HCT116 (cell line): Measurements from ENCODE around the gene GPR78. TPM values are rescaled to one million over a fixed set of nuclear protein-coding genes. Genes with fewer than 3 reads are reported as not detected.
A peak's percentile ranks its signal among the peaks of the same experiment; 100 is the strongest.

Experiments used
- ATAC-seq: fragments of 200-7000 bp; cut with Tn5 transposase; 2 replicates; pipeline ENCODE4 v1.9.1; 2020; ENCODE audit warnings: mild to moderate bottlenecking, moderate library complexity
- BruUV-seq: library from RNA; stranded (reverse); fragments of 400-500 nt; replicated peaks from 2 replicates; lab custom pipeline; 2021; lab: Mats Ljungman, UMichigan
- CTCF ChIA-PET: fragments of 300-600 bp; sonication (Branson Sonifier 250); formaldehyde crosslinking; loops from one replicate; lab custom pipeline; 2021; ENCODE audit warnings: antibody characterized with exemption; lab: Charles Lee
- POLR2A ChIA-PET: fragments of 300-600, 350-600 bp; sonication (Branson Sonifier 250); formaldehyde crosslinking; loops from one replicate; lab custom pipeline; 2021; ENCODE audit warnings: antibody characterized with exemption; lab: Charles Lee
- RAD21 ChIA-PET, 2 experiments: fragments of 300-600 bp; sonication (Branson Sonifier 250); formaldehyde crosslinking; loops; one replicate each; lab custom pipeline; 2023; ENCODE audit warnings: low total read pairs in 2 of 2; ENCODE audit not compliant: uncharacterized antibody in 2 of 2, unreplicated experiment in 2 of 2, low non-redundant PET in 1 of 2; lab: Charles Lee
- DNase-seq: peaks from one replicate; pipeline ENCODE4 v3.0.0-alpha.2; 2010; ENCODE audit warnings: low read depth, low spot score
- H2AFZ ChIP-seq: fragments of 200-600 bp; shearing (Covaris generic), sonication (generic); 2 replicates; pipeline ENCODE4 v1.6.1; 2017; ENCODE audit warnings: low read depth, mixed run types, mixed read lengths, antibody characterized with exemption, low read length; ENCODE audit not compliant: poor library complexity, severe bottlenecking
- H3K27ac ChIP-seq: 2 replicates; pipeline ENCODE4 v1.5.1; 2012; ENCODE audit warnings: low read depth, low read length
- H3K27me3 ChIP-seq: fragments of 200-600 bp; sonication (generic); 2 replicates; pipeline ENCODE4 v1.6.1; 2016; ENCODE audit warnings: mixed run types, low read length, mixed read lengths; ENCODE audit not compliant: insufficient read depth
- H3K36me3 ChIP-seq, 2 experiments: fragments of 200-500 bp in 1 of 2; fragments of 200-600 bp in 1 of 2; sonication (Bioruptor generic) in 1 of 2; sonication (generic) in 1 of 2; 2 replicates each; pipeline versions ENCODE4 v1.5.1 to v1.6.1; 2014 to 2016; ENCODE audit warnings: low read length in 2 of 2, inconsistent platforms in 1 of 2, mixed read lengths in 1 of 2, mixed run types in 1 of 2; ENCODE audit not compliant: insufficient read depth in 2 of 2, control insufficient read depth in 1 of 2
- H3K4me1 ChIP-seq, 2 experiments: fragments of 200-600 bp in 1 of 2; sonication (generic) in 1 of 2; 2 replicates each; pipeline versions ENCODE4 v1.5.1 to v1.6.1; 2012 to 2017; ENCODE audit warnings: low read length in 2 of 2, inconsistent platforms in 1 of 2, mild to moderate bottlenecking in 1 of 2, mixed read lengths in 1 of 2, mixed run types in 1 of 2, moderate library complexity in 1 of 2; ENCODE audit not compliant: insufficient read depth in 2 of 2, control insufficient read depth in 1 of 2
- H3K4me2 ChIP-seq: fragments of 200-600 bp; sonication (generic); 2 replicates; pipeline ENCODE4 v1.6.1; 2017; ENCODE audit warnings: mixed run types, low read length, mixed read lengths
- H3K4me3 ChIP-seq, 2 experiments: fragments of 200-600 bp in 1 of 2; sonication (generic) in 1 of 2; replicated peaks in 1 of 2; 2 replicates each; pipeline ENCODE4 v1.5.1; 2011 to 2016; ENCODE audit warnings: low read length in 2 of 2, control low read depth in 1 of 2, low read depth in 1 of 2, mild to moderate bottlenecking in 1 of 2, mixed read lengths in 1 of 2, mixed run types in 1 of 2
- H3K79me2 ChIP-seq: fragments of 200-600 bp; sonication (generic); 2 replicates; pipeline ENCODE4 v1.6.1; 2017; ENCODE audit warnings: mild to moderate bottlenecking, mixed run types, low read length, moderate library complexity, mixed read lengths; ENCODE audit not compliant: insufficient read depth
- H3K9ac ChIP-seq: fragments of 200-600 bp; sonication (generic); 2 replicates; pipeline ENCODE4 v1.6.1; 2016; ENCODE audit warnings: low read length, mixed read lengths
- H3K9me2 ChIP-seq: fragments of 200-600 bp; sonication (generic), shearing (Covaris generic); 2 replicates; pipeline ENCODE4 v1.6.1; 2017; ENCODE audit warnings: mixed run types, mild to moderate bottlenecking, moderate library complexity; ENCODE audit not compliant: insufficient read depth
- H3K9me3 ChIP-seq, 2 experiments: fragments of 200-500 bp in 1 of 2; fragments of 200-600 bp in 1 of 2; sonication (Bioruptor generic) in 1 of 2; sonication (generic) in 1 of 2; 2 replicates each; pipeline ENCODE4 v1.6.1; 2014 to 2017; ENCODE audit warnings: low read length in 2 of 2, mixed read lengths in 2 of 2, inconsistent platforms in 1 of 2, low read depth in 1 of 2, mild to moderate bottlenecking in 1 of 2, mixed run types in 1 of 2, moderate library complexity in 1 of 2; ENCODE audit not compliant: control insufficient read depth in 1 of 2, insufficient read depth in 1 of 2
- H4K20me1 ChIP-seq: fragments of 200-600 bp; sonication (generic), shearing (Covaris generic); 2 replicates; pipeline ENCODE4 v1.6.1; 2017; ENCODE audit warnings: mixed run types, mild to moderate bottlenecking, moderate library complexity; ENCODE audit not compliant: insufficient read depth
- CTCF ChIP-seq, 3 experiments: fragments of 200-600 bp in 1 of 3; sonication (generic) in 1 of 3; IDR thresholded peaks in 2 of 3; conservative IDR thresholded peaks in 1 of 3; 2 replicates each; pipeline ENCODE4 v1.5.1; 2012 to 2017; ENCODE audit warnings: low read depth in 2 of 3, low read length in 2 of 3, antibody characterized with exemption in 1 of 3, borderline replicate concordance in 1 of 3, control low read depth in 1 of 3, mild to moderate bottlenecking in 1 of 3, mixed read lengths in 1 of 3, mixed run types in 1 of 3, moderate library complexity in 1 of 3; ENCODE audit not compliant: insufficient read depth in 1 of 3
- EGR1 ChIP-seq: IDR thresholded peaks from 2 replicates; pipeline ENCODE4 v1.6.1; 2012; ENCODE audit warnings: low read depth
- ELF1 ChIP-seq: IDR thresholded peaks from 2 replicates; pipeline ENCODE4 v1.6.1; 2012; ENCODE audit warnings: low read depth, borderline replicate concordance
- EZH2 ChIP-seq: fragments of 200-600 bp; sonication (generic); IDR thresholded peaks from 2 replicates; pipeline ENCODE4 v1.6.1; 2017; ENCODE audit warnings: antibody characterized with exemption, mixed run types
- FOSL1 ChIP-seq: IDR thresholded peaks from 2 replicates; pipeline ENCODE4 v1.6.1; 2012; ENCODE audit warnings: low read depth
- JUND ChIP-seq: IDR thresholded peaks from 2 replicates; pipeline ENCODE4 v1.6.1; 2012
- POLR2A ChIP-seq: IDR thresholded peaks from 2 replicates; pipeline ENCODE4 v1.7.0; 2011; ENCODE audit warnings: borderline replicate concordance; ENCODE audit not compliant: insufficient read depth, insufficient read length; ENCODE audit errors: extremely low read depth
- POLR2AphosphoS5 ChIP-seq: IDR thresholded peaks from 2 replicates; pipeline ENCODE4 v1.6.1; 2011; ENCODE audit warnings: mild to moderate bottlenecking, low read depth, low read length, moderate library complexity
- SIN3A ChIP-seq: IDR thresholded peaks from 2 replicates; pipeline ENCODE4 v1.6.1; 2012; ENCODE audit warnings: low read depth
- SP1 ChIP-seq: IDR thresholded peaks from 2 replicates; pipeline ENCODE4 v1.6.1; 2012; ENCODE audit warnings: low read depth
- SRF ChIP-seq: IDR thresholded peaks from 2 replicates; pipeline ENCODE4 v1.6.1; 2012; ENCODE audit warnings: low read depth
- YY1 ChIP-seq: IDR thresholded peaks from 2 replicates; pipeline ENCODE4 v1.6.1; 2011; ENCODE audit warnings: low read length, low read depth, moderate library complexity, mild to moderate bottlenecking; ENCODE audit not compliant: insufficient replicate concordance; ENCODE audit errors: extremely low read depth
- ZBTB33 ChIP-seq: IDR thresholded peaks from 2 replicates; pipeline ENCODE4 v1.6.1; 2011; ENCODE audit warnings: mild to moderate bottlenecking, low read length, moderate library complexity; ENCODE audit not compliant: insufficient replicate concordance; ENCODE audit errors: extremely low read depth
- ZFX ChIP-seq: fragments of 450-650 bp; IDR thresholded peaks from 2 replicates; pipeline ENCODE4 v1.6.1; 2017
- intact Hi-C: fragments of 100-400 bp; cut with micrococcal nuclease; formaldehyde crosslinking; loops from 2 replicates; pipeline ENCODE4 v1.10.0; 2022
- total RNA-seq: library from RNA; stranded (reverse); gene quantifications from one replicate; pipeline ENCODE4 v1.2.1, GENCODE V29; 2021; ENCODE audit not compliant: unreplicated experiment

Gene GPR78
- total RNA-seq, 1 experiment from 2014 or later: not detected

GRCh38 chr4:8534611-8535010 lies 45.6 kb upstream of the GPR78 start:
- DNase-seq (no peak), ATAC-seq (no peak)
- Histone ChIP-seq H3K9me3 (no peaks in the 10 kb centered on the region), H4K20me1 (no peaks in the 10 kb centered on the region), H3K4me1 (peaks cover 43 to 67% of the 10 kb centered on the region in 2 experiments), H3K27ac (no peak overlapping the region; the same call in 1 of the 2 replicates), H3K4me3 (0 out of 4 replicates have a peak overlapping the region, but pooled peaks of 1 of the 2 experiments have one; percentile 33), H3K4me2 (peak overlapping the region; percentile 65), H3K9me2 (no peaks in the 10 kb centered on the region), H3K27me3 (no peaks in the 10 kb centered on the region), H3K9ac (no peak overlapping the region; the same call in 1 of the 2 replicates), H2AFZ (peak overlapping the region; percentile 40), H3K79me2 (no peaks in the 10 kb centered on the region), H3K36me3 (no peaks in the 10 kb centered on the region)
- intact Hi-C loops: no loop called here
- TF ChIP-seq ZBTB33 (no peak), YY1 (no peak), POLR2A (no peak), ELF1 (no peak)
- CTCF ChIA-PET: interaction anchor here (1.0 kb wide), 1 partner anchor 66 kb away, joined by 5 read pairs; no protein-coding TSS in a partner anchor
- POLR2A ChIA-PET: no interaction called here
- RAD21 ChIA-PET: no interaction called here
- BruUV-seq: no TSS peak

GRCh38 chr4:8536467-8536866 lies 43.7 kb upstream of the GPR78 start:
- no peak overlapping the region for H3K4me3 ChIP-seq
- DNase-seq (no peak), ATAC-seq (no peak)
- H2AFZ ChIP-seq: peak overlapping the region; percentile 56
- peaks cover 43 to 73% of the 10 kb centered on the region in 2 experiments for H3K4me1 ChIP-seq
- CTCF ChIA-PET: interaction anchor here (1.1 kb wide), 1 partner anchor 10 kb away, joined by 3 read pairs; no protein-coding TSS in a partner anchor
- H3K27ac ChIP-seq: no peak overlapping the region; the same call in 1 of the 2 replicates
- H3K27me3 ChIP-seq: no peaks in the 10 kb centered on the region
- RAD21 ChIA-PET: no interaction called here
- BruUV-seq: no TSS peak
- H3K36me3 ChIP-seq: no peaks in the 10 kb centered on the region
- H4K20me1 ChIP-seq: no peaks in the 10 kb centered on the region
- no peaks in the 10 kb centered on the region for H3K9me2 ChIP-seq
- peak overlapping the region; percentile 63 for H3K4me2 ChIP-seq
- H3K79me2 ChIP-seq: no peaks in the 10 kb centered on the region
- H3K9me3 ChIP-seq: no peaks in the 10 kb centered on the region
- intact Hi-C loops: no loop called here
- POLR2A ChIA-PET: interaction anchor here (1.0 kb wide), 1 partner anchor 10 kb away, joined by 4 read pairs; no protein-coding TSS in a partner anchor
- H3K9ac ChIP-seq: no peak overlapping the region
- TF ChIP-seq ZBTB33 (no peak), ZFX (no peak), SRF (no peak), ELF1 (no peak), JUND (no peak), SIN3A (no peak), POLR2AphosphoS5 (no peak), POLR2A (no peak), EZH2 (no peak), CTCF (IDR thresholded peaks at IDR 0.05 in 2 of 3, conservative IDR thresholded peaks at IDR 0.05 in 1 of 3; ENCODE audit: borderline replicate concordance in 1 of 3, insufficient read depth in 1 of 3, low read depth in 2 of 3, low read length in 2 of 3) (no peak), FOSL1 (no peak), SP1 (no peak), EGR1 (no peak)
